Neural progenitor cell (in vitro differentiated cells): ENCODE results near the gene ZIC3. TPM values are rescaled to one million over a fixed set of nuclear protein-coding genes. Genes with fewer than 3 reads are reported as not detected.

Experiments used
- DNase-seq: peaks from one replicate; pipeline ENCODE4 v3.0.0-alpha.2; 2016; ENCODE audit warnings: low spot score
- H2AFZ ChIP-seq: fragments of 200-600 bp; sonication (generic); replicated peaks from 2 replicates; pipeline ENCODE4 v1.6.1; 2016; ENCODE audit warnings: antibody characterized with exemption
- H3F3A ChIP-seq: fragments of 200-600 bp; sonication (generic); 2 replicates; pipeline ENCODE4 v1.6.1; 2016; ENCODE audit warnings: antibody characterized with exemption, low read depth
- H3K27ac ChIP-seq: fragments of 200-600 bp; sonication (generic); 2 replicates; pipeline ENCODE4 v1.5.1; 2016; ENCODE audit warnings: mild to moderate bottlenecking
- H3K27me3 ChIP-seq: fragments of 200-600 bp; sonication (generic); 2 replicates; pipeline ENCODE4 v1.6.1; 2016; ENCODE audit warnings: mild to moderate bottlenecking, moderate library complexity
- H3K36me3 ChIP-seq: fragments of 200-600 bp; sonication (generic); 2 replicates; pipeline ENCODE4 v1.5.1; 2016
- H3K4me1 ChIP-seq: fragments of 200-600 bp; sonication (generic); 2 replicates; pipeline ENCODE4 v1.6.1; 2016; ENCODE audit warnings: mixed run types
- H3K4me2 ChIP-seq: fragments of 200-600 bp; sonication (generic); 2 replicates; pipeline ENCODE4 v1.6.1; 2016
- H3K4me3 ChIP-seq: fragments of 200-600 bp; sonication (generic); 2 replicates; pipeline ENCODE4 v1.5.1; 2016
- H3K79me2 ChIP-seq: fragments of 200-600 bp; sonication (generic); 2 replicates; pipeline ENCODE4 v1.6.1; 2016; ENCODE audit warnings: low read depth
- H3K9ac ChIP-seq: fragments of 200-600 bp; sonication (generic); 2 replicates; pipeline ENCODE4 v1.6.1; 2016
- H3K9me3 ChIP-seq: fragments of 200-600 bp; sonication (generic); 2 replicates; pipeline ENCODE4 v1.5.1; 2016; ENCODE audit warnings: low read depth
- H4K20me1 ChIP-seq: fragments of 200-600 bp; sonication (generic); 2 replicates; pipeline ENCODE4 v1.6.1; 2016; ENCODE audit warnings: low read depth
- H3K27ac Mint-ChIP-seq: 3 replicates; pipeline ENCODE4 v1.8.0; 2021; ENCODE audit warnings: mixed read lengths
- H3K27me3 Mint-ChIP-seq: 2 replicates; pipeline ENCODE4 v1.8.0; 2022; ENCODE audit warnings: low read depth, mild to moderate bottlenecking, inconsistent platforms, moderate library complexity, mixed read lengths; ENCODE audit not compliant: insufficient read depth
- H3K36me3 Mint-ChIP-seq: 3 replicates; pipeline ENCODE4 v1.8.0; 2021; ENCODE audit warnings: mixed read lengths
- H3K4me1 Mint-ChIP-seq: 3 replicates; pipeline ENCODE4 v1.8.0; 2021; ENCODE audit warnings: mixed read lengths
- H3K4me3 Mint-ChIP-seq: 3 replicates; pipeline ENCODE4 v1.8.0; 2021; ENCODE audit warnings: mild to moderate bottlenecking, moderate library complexity, mixed read lengths
- H3K9me3 Mint-ChIP-seq: 3 replicates; pipeline ENCODE4 v1.8.0; 2020; ENCODE audit warnings: mixed read lengths
- CTCF ChIP-seq: fragments of 200-600 bp; sonication (generic); IDR thresholded peaks from 2 replicates; pipeline ENCODE4 v1.5.1; 2017; ENCODE audit warnings: antibody characterized with exemption, mild to moderate bottlenecking
- EZH2 ChIP-seq: fragments of 200-600 bp; sonication (generic); IDR thresholded peaks from 2 replicates; pipeline ENCODE4 v1.6.1; 2017; ENCODE audit warnings: antibody characterized with exemption, mild to moderate bottlenecking, moderate library complexity
- EZH2phosphoT487 ChIP-seq: fragments of 200-600 bp; sonication (generic); IDR thresholded peaks from 2 replicates; pipeline ENCODE4 v1.6.1; 2017; ENCODE audit warnings: antibody characterized with exemption
- total RNA-seq: library from RNA; depleted of rRNA; stranded (reverse); fragments of >200 nt; gene quantifications from 2 replicates; pipeline ENCODE4 v1.2.3, GENCODE V29; 2015; ENCODE audit warnings: low replicate concordance

ZIC3 gene
- total RNA-seq, 1 donor from 2014 or later, result 2.6 TPM

DNA sequence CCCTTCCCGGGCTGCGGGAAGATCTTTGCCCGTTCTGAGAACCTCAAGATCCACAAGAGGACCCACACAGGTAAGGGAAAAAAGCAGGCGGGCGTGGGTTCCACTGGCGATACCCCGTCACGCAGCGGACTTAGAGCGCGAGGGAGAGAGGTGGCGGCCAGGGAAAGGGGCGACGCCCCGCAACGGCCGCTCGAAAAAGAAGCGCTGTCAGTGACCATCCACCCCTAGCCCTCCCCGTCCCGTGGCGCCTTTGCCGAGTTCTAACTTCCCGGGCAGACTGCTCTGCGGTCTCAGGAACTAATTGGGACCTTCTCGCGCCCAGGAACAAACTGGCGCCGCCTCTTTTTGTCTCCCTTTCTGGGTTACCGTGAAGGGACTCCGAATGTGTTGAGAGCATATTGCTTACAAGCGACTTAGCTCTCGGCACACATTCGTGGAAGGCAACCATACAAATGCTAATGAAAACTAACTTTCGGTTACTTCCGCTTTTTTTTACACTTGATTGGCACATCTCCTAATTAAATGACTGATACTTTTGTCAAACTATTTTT is 1.8 kb downstream of the ZIC3 start:
- Histone ChIP-seq H3K36me3 (no peaks in the 10 kb centered on the region), H3K4me1 (peaks cover 17% of the 10 kb centered on the region), H3K4me2 (peak overlapping the region; percentile 84), H3K4me3 (peak overlapping the region; percentile 65), H4K20me1 (peaks cover 30% of the 10 kb centered on the region), H2AFZ (no peak overlapping the region), H3K9ac (no peak overlapping the region), H3K27ac (no peak overlapping the region), H3K79me2 (peaks cover 62% of the 10 kb centered on the region), H3K9me3 (peaks cover 4% of the 10 kb centered on the region), H3K27me3 (peaks cover 59% of the 10 kb centered on the region), H3F3A (peaks cover 32% of the 10 kb centered on the region)
- Mint-ChIP-seq H3K36me3 (peaks cover 48% of the 10 kb centered on the region), H3K4me3 (peak overlapping the region; percentile 100), H3K27ac (peak overlapping the region; percentile 99), H3K4me1 (peaks cover 46% of the 10 kb centered on the region), H3K27me3 (peaks cover 22% of the 10 kb centered on the region), H3K9me3 (peaks cover 9% of the 10 kb centered on the region)
- peak; percentile 49 for DNase-seq
- TF ChIP-seq EZH2phosphoT487 (no peak), CTCF (no peak), EZH2 (peak; percentile 58)

GRCh38 chrX:137568741-137569469 is 3.0 kb downstream of the ZIC3 start:
- Histone ChIP-seq H3K27ac (no peak overlapping the region), H3K36me3 (no peaks in the 10 kb centered on the region), H3K4me1 (peaks cover 10% of the 10 kb centered on the region), H3K27me3 (peaks cover 47% of the 10 kb centered on the region), H3K79me2 (peaks cover 60% of the 10 kb centered on the region), H3K9ac (no peak overlapping the region), H3K9me3 (peaks cover 4% of the 10 kb centered on the region), H3K4me2 (peak overlapping the region; percentile 84), H4K20me1 (peaks cover 37% of the 10 kb centered on the region), H3F3A (peaks cover 39% of the 10 kb centered on the region), H2AFZ (no peak overlapping the region), H3K4me3 (peak overlapping the region; percentile 65)
- H3K4me1 Mint-ChIP-seq, result peaks cover 43% of the 10 kb centered on the region
- peaks cover 9% of the 10 kb centered on the region for H3K9me3 Mint-ChIP-seq
- peaks cover 24% of the 10 kb centered on the region for H3K27me3 Mint-ChIP-seq
- TF ChIP-seq EZH2 (no peak), EZH2phosphoT487 (no peak), CTCF (no peak)
- peaks cover 50% of the 10 kb centered on the region for H3K36me3 Mint-ChIP-seq
- DNase-seq, result peak; percentile 55
- peak overlapping the region; percentile 99 for H3K27ac Mint-ChIP-seq
- peak overlapping the region; percentile 100 for H3K4me3 Mint-ChIP-seq

- Mint-ChIP-seq H3K9me3 (peaks cover 9% of the 10 kb centered on the region), H3K4me1 (peaks cover 40% of the 10 kb centered on the region), H3K27ac (peak overlapping the region; percentile 98), H3K27me3 (peaks cover 24% of the 10 kb centered on the region), H3K36me3 (peaks cover 50% of the 10 kb centered on the region), H3K4me3 (peak overlapping the region; percentile 100)
- H3F3A ChIP-seq, result peaks cover 40% of the 10 kb centered on the region
- H3K4me2 ChIP-seq, result peak overlapping the region; percentile 84
- peaks cover 4% of the 10 kb centered on the region for H3K9me3 ChIP-seq
- H3K36me3 ChIP-seq, result no peaks in the 10 kb centered on the region
- H2AFZ ChIP-seq, result no peak overlapping the region
- peaks cover 10% of the 10 kb centered on the region for H3K4me1 ChIP-seq
- no peak overlapping the region for H3K9ac ChIP-seq
- DNase-seq, result no peak
- peak overlapping the region; percentile 65 for H3K4me3 ChIP-seq
- peaks cover 37% of the 10 kb centered on the region for H4K20me1 ChIP-seq
- TF ChIP-seq EZH2phosphoT487, result no peak
- no peak for TF ChIP-seq CTCF
- TF ChIP-seq EZH2, result no peak
- peaks cover 60% of the 10 kb centered on the region for H3K79me2 ChIP-seq
- no peak overlapping the region for H3K27ac ChIP-seq
- H3K27me3 ChIP-seq, result peaks cover 42% of the 10 kb centered on the region
Measured at GRCh38 chrX:137569470-137569891, 3.6 kb downstream of the ZIC3 start.
